HT-29 (cell line): ENCODE data around the gene JAK1. TPM values are rescaled to one million over a fixed set of nuclear protein-coding genes. Genes with fewer than 3 reads are reported as not detected.
"Not testable (repeated sequence)": the region's sequence is repeated elsewhere in the genome, so short reads cannot be mapped to it uniquely, and the experiment has no call there.

Source experiments
- DNase-seq: peaks from one replicate; pipeline ENCODE4 v3.0.0-alpha.2; 2015; ENCODE audit warnings: low spot score
- total RNA-seq: library from RNA; depleted of rRNA; stranded (reverse); fragments of >200 nt; shearing (Covaris generic); gene quantifications from 2 replicates; pipeline ENCODE4 v1.2.3, GENCODE V29; 2014

JAK1 gene
- total RNA-seq, 1 experiment from 2014 or later: 29.1 TPM

GRCh38 chr1:64922336-64922735 is 44.0 kb downstream of the JAK1 start:
- no peak for DNase-seq

- DNase-seq: no peak
These were observed 44.6 kb downstream of the JAK1 start for GRCh38 chr1:64921771-64922170.

GRCh38 chr1:64920941-64921589 is 45.3 kb downstream of the JAK1 start:
- DNase-seq: no peak

GRCh38 chr1:64919120-64919519 is 47.2 kb downstream of the JAK1 start:
- not testable (repeated sequence) for DNase-seq

GRCh38 chr1:64917907-64918306 is 48.4 kb downstream of the JAK1 start:
- no peak for DNase-seq

- DNase-seq: peak; percentile 52
These were observed 49.0 kb downstream of the JAK1 start for GRCh38 chr1:64917328-64917861.

- DNase-seq: peak; percentile 80
These were observed 50.7 kb downstream of the JAK1 start for GRCh38 chr1:64915381-64916274.

- no peak for DNase-seq
These were observed 52.9 kb downstream of the JAK1 start for GRCh38 chr1:64913361-64914015.

GRCh38 chr1:64912191-64912590 is 54.2 kb downstream of the JAK1 start:
- no peak for DNase-seq

- no peak for DNase-seq
These were observed 55.0 kb downstream of the JAK1 start for GRCh38 chr1:64911326-64911725.

- no peak for DNase-seq
These were observed 57.3 kb downstream of the JAK1 start for GRCh38 chr1:64909031-64909430.

- DNase-seq: no peak
These were observed 57.8 kb downstream of the JAK1 start for GRCh38 chr1:64908575-64908974.

GRCh38 chr1:64906447-64906846 is 59.9 kb downstream of the JAK1 start:
- no peak for DNase-seq

GRCh38 chr1:64903593-64903992 is 62.8 kb downstream of the JAK1 start:
- no peak for DNase-seq

GRCh38 chr1:64901663-64902062 is 64.7 kb downstream of the JAK1 start:
- DNase-seq: no peak

- DNase-seq: no peak
These were observed 65.4 kb downstream of the JAK1 start for GRCh38 chr1:64900916-64901315.

- DNase-seq: peak; percentile 89
These were observed 68.1 kb downstream of the JAK1 start for GRCh38 chr1:64898107-64898861.

GRCh38 chr1:64896551-64896950 is 69.8 kb downstream of the JAK1 start:
- no peak for DNase-seq

- no peak for DNase-seq
These were observed 70.8 kb downstream of the JAK1 start for GRCh38 chr1:64895500-64895899.

- no peak for DNase-seq
These were observed 71.7 kb downstream of the JAK1 start for GRCh38 chr1:64894438-64895196.

- no peak for DNase-seq
These were observed 72.4 kb downstream of the JAK1 start for GRCh38 chr1:64893921-64894320.
